HUDEP-2 (cell line): ENCODE measurements around the gene EEF2K.
A peak's percentile ranks its signal among the peaks of the same experiment; 100 is the strongest.
"Not testable (repeated sequence)": the region's sequence is repeated elsewhere in the genome, so short reads cannot be mapped to it uniquely, and the experiment has no call there.

Experiments
- DNase-seq, 76 experiments: peaks; one replicate each; lab custom pipeline; 2025; ENCODE audit not compliant: unreplicated experiment in 76 of 76; lab: John Stamatoyannopoulos, UW

The EEF2K gene

GRCh38 chr16:22206013-22206841 lies at the start of gene EEF2K:
Gene EEF2K (plus strand): TSS chr16:22206278. CDS start chr16:22225730, 19,452 bp downstream.
- DNase-seq = peak in 74 of 76 experiments; percentile 70 to 97 (median 90)

GRCh38 chr16:22161401-22161800 lies 44.7 kb upstream of the EEF2K start:
- no peak for DNase-seq

GRCh38 chr16:22161999-22162655 lies 44.0 kb upstream of the EEF2K start, which contains the start of gene SDR42E2:
Gene SDR42E2 (plus strand): TSS chr16:22162506. CDS start chr16:22165583, 3,077 bp downstream.
- DNase-seq = no peak

GRCh38 chr16:22162656-22163009 lies 43.4 kb upstream of the EEF2K start:
- no peak for DNase-seq

- no peak for DNase-seq
These were observed 42.3 kb upstream of the EEF2K start for GRCh38 chr16:22163806-22164205.

GRCh38 chr16:22164482-22164881 lies 41.6 kb upstream of the EEF2K start:
- no peak for DNase-seq

GRCh38 chr16:22165508-22166285 lies 40.4 kb upstream of the EEF2K start:
- no peak for DNase-seq

- no peak for DNase-seq
These were observed 34.1 kb upstream of the EEF2K start for GRCh38 chr16:22171953-22172352.

- not testable (repeated sequence) for DNase-seq
These were observed 33.4 kb upstream of the EEF2K start for GRCh38 chr16:22172642-22173041.

- no peak for DNase-seq
These were observed 31.4 kb upstream of the EEF2K start for GRCh38 chr16:22174642-22175041.

GRCh38 chr16:22177968-22178930 lies 27.8 kb upstream of the EEF2K start:
- DNase-seq = no peak

- no peak for DNase-seq
These were observed 24.7 kb upstream of the EEF2K start for GRCh38 chr16:22181426-22181825.

GRCh38 chr16:22181843-22182242 lies 24.2 kb upstream of the EEF2K start:
- DNase-seq = no peak

GRCh38 chr16:22183335-22183734 lies 22.7 kb upstream of the EEF2K start:
- no peak for DNase-seq

GRCh38 chr16:22183901-22184614 lies 22.0 kb upstream of the EEF2K start:
- peak in 6 of 76 experiments; percentile 3 to 28 (median 8) for DNase-seq

- DNase-seq = no peak
These were observed 21.5 kb upstream of the EEF2K start for GRCh38 chr16:22184615-22184968.

- peak in 2 of 76 experiments; percentile 8 to 18 for DNase-seq
These were observed 19.6 kb upstream of the EEF2K start for GRCh38 chr16:22186517-22186916.

- DNase-seq = no peak
These were observed 17.8 kb upstream of the EEF2K start for GRCh38 chr16:22188267-22188594.

GRCh38 chr16:22188595-22189442 lies 17.3 kb upstream of the EEF2K start:
- DNase-seq = peak in 56 of 76 experiments; percentile 4 to 72 (median 34)
